ENCODE measurements around the gene ADGRD1.
"Not testable (repeated sequence)": the region's sequence is repeated elsewhere in the genome, so short reads cannot be mapped to it uniquely, and the experiment has no call there.

Gene ADGRD1

GRCh38 chr12:131106349-131106941, 152.7 kb downstream of the ADGRD1 start:
- no peak for DNase-seq

GRCh38 chr12:131108177-131108955, 154.7 kb downstream of the ADGRD1 start:
- no peak for DNase-seq

GRCh38 chr12:131111446-131111845, 157.7 kb downstream of the ADGRD1 start:
- no peak for DNase-seq

GRCh38 chr12:131112021-131112420, 158.3 kb downstream of the ADGRD1 start:
- DNase-seq: no peak

GRCh38 chr12:131112700-131113290, 159.1 kb downstream of the ADGRD1 start:
- peak; percentile 42 for DNase-seq

GRCh38 chr12:131113568-131114270, 160.0 kb downstream of the ADGRD1 start:
- DNase-seq: no peak

GRCh38 chr12:131114271-131114670, 160.6 kb downstream of the ADGRD1 start:
- DNase-seq: no peak

- DNase-seq: no peak
Measured at GRCh38 chr12:131114942-131115584, 161.4 kb downstream of the ADGRD1 start.

- no peak for DNase-seq
Measured at GRCh38 chr12:131115766-131116467, 162.2 kb downstream of the ADGRD1 start.

GRCh38 chr12:131116468-131117117, 162.9 kb downstream of the ADGRD1 start:
- peak; percentile 56 for DNase-seq

GRCh38 chr12:131117438-131118245, 163.9 kb downstream of the ADGRD1 start:
- DNase-seq: no peak

- no peak for DNase-seq
Measured at GRCh38 chr12:131118371-131118770, 164.7 kb downstream of the ADGRD1 start.

GRCh38 chr12:131119345-131119744, 165.6 kb downstream of the ADGRD1 start:
- not testable (repeated sequence) for DNase-seq

GRCh38 chr12:131119936-131120335, 166.2 kb downstream of the ADGRD1 start:
- no peak for DNase-seq

GRCh38 chr12:131120831-131121271, 167.1 kb downstream of the ADGRD1 start:
- no peak for DNase-seq

- no peak for DNase-seq
Measured at GRCh38 chr12:131121705-131122405, 168.1 kb downstream of the ADGRD1 start.

- DNase-seq: no peak
Measured at GRCh38 chr12:131122631-131123030, 168.9 kb downstream of the ADGRD1 start.

GRCh38 chr12:131123817-131124216, 170.1 kb downstream of the ADGRD1 start:
- no peak for DNase-seq

GRCh38 chr12:131124487-131125280, 171.0 kb downstream of the ADGRD1 start:
- DNase-seq: no peak

Data from hematopoietic multipotent progenitor cell treated with erythropoietin and hydrocortisone succinate and interleukin-3 and kit ligand, for 4 days (in vitro differentiated cells).